NCI-H2029 treated with DMSO at 0.1 percent for 48 hours (cell line): ENCODE measurements around the gene SUSD1.
"Not testable (repeated sequence)": the region's sequence is repeated elsewhere in the genome, so short reads cannot be mapped to it uniquely, and the experiment has no call there.

Experiments used
- DNase-seq: peaks from one replicate; lab custom pipeline; 2025; lab: John Stamatoyannopoulos, UW

SUSD1 gene

DNA sequence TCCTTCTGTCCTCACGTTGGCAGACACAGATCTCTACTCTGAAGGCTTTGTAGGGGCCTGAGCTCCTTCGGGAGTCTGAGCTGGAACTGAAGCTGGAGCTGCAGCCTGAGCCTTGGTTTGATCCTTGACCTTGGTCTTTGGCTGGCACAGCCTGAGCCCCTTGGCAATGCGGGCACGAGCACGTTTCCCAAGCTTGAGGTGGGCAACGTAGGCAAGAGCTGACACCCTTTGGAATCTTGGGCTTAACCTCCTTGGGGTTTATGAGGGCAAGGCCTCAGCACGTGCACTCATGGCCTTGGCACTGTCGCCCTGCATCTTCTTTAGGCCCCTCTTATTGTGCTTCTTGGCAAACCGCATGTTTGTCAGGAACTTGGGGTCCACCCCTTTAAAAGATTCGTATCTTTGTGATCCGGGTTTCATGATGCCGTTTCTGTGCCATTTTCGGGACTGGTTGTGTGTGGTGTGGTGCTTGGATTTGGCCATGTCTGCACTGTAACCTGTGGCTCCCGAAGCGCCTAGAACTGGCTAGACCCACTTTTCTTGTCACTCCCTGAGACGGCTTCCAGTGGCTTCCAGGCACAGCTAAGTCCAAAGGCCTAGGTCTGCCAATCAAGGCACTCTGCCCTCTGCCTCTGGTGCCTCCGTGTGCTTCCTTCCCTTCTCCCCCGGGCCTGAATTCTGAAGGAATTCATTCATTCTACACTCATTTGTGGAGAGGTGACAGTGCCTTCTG is 1.4 kb downstream of the SUSD1 start:
- DNase-seq: no peak

DNA sequence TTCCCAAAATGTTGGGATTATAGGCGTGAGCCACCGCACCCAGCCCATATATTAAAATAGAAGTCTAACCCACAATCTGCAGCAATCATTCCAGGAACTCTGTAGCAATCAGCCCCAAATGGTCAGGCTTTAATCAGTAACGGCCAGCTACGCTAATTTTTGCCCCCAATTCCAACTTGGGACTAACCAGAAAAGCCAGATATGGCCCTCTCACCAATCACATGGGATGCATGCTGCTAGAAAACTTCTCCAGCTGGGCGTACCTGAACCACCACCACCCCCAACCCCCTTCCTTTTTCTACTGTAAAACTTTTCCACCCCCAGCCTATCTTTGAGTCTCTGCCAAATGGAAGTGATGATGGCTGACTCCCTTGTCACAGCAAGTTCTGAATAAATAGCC is 4.1 kb downstream of the SUSD1 start:
- no peak for DNase-seq

DNA sequence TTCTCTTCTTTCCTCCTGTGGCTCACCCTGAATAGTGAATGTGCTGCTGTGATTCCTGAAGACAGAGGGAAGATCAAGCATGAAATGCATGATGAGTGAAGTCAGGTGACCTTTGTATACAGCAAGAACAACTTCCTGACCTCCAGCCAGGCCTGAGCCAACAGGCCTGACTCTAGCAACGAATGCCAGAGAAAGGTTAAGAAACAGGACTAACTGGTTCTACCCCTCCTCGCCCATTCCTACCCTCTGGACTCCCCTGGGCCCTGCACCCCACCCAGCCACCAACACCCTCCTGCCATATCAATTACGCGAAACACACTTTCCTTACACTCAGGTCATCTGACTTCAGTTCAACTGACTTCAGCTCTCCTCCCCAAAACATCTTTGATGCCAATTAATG is 4.9 kb downstream of the SUSD1 start:
- DNase-seq: no peak

DNA sequence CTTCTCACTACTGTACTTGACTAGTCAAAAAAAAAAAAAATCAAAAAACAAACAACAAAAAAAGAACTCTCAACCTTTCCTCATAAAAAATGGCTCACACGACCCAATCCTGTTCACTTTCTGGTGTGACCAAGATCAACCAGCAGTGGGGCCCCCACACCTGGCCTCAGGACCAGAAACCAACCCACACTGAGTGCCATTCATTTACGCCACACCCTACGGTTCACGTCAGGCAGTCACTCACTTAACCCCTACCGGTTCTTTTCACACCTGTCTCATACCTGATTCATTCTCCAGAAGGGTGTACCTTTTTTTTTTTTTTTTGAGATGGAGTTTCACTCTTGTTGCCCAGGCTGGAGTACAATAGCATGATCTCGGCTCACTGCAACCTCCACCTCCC is 5.7 kb downstream of the SUSD1 start:
- DNase-seq: no peak

DNA sequence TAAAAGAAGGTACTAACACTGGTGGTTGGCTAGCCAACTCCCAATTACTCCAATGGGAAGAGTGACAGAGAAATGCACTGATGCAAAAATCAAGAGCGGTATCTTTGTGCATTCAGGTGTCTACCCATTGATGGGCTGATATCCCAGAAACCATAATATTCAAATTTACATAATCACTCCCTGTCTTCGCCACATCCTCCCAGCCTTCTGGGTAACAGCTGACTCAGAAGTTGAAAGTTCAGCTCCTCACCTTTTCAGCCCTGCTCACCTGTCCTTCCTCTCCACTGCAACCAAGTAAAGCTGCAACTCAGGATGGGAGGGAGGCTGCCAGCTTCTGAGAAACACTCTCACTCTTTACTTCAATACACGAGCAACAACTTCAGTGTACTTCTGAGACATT is 6.9 kb downstream of the SUSD1 start:
- DNase-seq: no peak

DNA sequence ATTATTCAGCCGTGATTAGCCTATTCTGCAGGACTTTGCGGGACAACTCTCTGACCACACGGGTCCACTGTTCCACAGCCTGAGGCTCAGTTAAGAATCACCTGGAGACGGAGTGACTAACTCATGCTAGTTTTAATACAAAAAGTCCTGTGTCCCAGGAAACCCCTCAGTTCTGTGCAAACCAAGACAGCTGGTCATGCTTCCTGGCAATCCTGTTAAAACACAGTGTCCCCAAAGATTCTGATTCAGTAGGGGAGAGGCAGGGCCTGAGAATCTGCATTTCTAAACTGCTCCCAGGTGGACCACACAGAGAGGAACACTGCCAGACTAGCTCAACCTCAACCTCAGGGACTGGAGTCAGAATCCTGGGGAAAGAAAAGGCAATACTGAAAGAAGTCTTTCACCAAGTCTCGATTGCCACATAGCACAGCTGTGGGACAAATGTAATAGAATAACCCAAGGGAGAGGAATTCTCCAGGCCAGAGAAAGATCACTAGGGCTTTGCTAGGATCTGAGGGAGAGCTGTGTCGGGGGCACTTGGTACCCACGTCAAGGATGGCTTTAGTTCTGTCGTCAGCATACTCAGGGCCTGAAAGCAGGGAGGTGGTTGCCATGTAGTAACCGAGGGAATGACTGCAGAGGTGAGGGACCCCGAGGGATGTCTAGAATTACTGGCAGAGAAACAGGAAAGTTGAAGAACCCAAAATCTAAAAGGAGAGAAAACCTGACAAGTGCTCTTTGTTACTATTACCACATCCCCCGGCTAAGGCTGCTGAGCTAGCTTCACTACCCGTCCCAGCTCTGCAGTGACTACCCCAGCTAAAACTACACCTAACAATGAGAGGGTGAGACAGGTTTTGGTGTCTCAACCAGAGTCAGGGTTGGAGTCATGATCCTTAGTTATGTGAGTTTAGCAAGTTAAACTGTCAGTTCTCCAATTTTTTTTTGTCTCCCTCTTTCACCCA is 8.6 kb downstream of the SUSD1 start:
- DNase-seq: no peak

DNA sequence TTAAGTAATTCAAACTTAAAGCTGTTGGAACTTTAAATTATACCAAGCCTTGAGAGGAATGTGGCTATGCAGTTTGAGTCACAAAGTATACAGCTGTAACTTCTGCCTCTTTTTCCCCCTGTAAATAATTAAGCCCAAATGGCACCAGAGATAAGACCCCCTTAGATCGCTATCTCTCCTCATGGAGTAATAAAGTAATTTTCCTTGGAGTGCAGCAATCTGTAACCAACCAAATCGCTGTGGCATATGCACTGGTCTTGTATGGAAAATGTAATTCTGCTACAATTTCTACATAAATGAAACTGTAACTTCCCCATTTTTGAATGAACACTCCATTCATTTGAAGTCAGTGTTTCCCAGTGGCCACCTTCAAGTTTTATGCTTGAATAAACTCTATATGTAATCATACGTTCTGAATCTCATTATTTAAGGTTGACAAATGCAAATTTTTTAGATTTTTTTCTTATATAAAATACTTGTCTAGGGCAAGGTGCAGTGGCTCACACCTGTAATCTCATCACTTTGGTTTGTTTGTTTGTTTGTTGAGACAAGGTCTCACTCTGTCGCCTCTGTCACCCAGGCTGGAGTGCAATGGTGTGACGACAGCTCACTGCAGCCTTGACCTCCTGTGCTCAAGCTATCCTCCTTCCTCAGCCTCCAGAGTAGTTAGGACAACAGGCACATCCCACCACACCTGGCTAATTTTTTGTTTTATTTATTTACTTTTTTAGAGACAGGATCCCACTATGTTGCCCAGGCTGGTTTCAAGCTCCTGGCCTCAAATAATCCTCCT is 12.3 kb downstream of the SUSD1 start:
- no peak for DNase-seq

DNA sequence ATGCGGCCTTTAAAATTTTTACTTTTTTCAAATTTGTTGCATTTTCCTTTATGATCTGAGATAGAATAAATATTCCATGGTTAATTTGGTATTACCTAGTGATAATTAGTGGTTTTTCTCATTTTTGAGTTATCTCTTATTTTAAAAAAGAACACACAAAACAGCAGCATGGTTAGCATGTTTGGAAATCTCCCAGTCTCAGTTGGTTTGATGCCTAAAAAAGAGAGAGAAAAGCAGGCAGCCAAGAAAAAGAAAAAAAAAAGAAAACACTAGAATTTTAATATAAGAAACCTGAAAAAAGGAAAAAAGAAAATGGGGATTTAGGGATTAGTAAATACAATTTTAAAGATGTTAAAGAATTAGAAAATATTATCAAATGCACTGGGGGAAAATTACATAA is 15.3 kb downstream of the SUSD1 start:
- DNase-seq: no peak

DNA sequence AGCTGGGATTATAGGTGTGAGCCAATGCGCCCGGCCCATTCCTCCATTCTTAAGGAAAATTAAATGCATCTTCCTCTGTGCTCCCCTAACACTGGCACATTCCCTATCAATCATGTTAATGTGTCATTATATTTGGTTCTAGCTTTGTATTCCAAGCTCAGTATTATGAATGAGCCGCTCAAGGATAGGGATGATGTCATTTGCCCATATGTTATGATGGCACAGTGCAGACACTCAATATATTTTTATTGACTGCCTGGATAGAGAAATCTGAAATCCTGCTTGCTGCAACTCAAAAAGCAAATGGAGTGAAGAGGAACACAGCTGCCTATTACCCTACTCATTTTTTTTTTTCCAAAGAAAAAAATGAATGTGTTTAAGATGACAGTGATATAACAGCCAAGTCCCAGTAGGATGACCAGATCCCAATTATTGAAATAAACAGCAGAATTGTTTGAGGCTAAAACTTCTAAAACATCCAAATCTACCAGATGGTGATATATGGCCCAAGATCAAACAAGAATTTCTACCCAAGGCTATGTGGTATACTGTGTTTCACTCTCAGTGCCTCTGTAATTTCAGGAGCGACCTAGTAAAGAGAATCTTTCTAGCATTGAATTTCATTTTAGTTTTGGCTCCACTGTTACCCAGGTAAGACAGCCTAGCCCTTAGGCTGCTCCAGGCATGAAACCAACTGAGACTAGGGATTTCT is 16.3 kb downstream of the SUSD1 start:
- DNase-seq: no peak

DNA sequence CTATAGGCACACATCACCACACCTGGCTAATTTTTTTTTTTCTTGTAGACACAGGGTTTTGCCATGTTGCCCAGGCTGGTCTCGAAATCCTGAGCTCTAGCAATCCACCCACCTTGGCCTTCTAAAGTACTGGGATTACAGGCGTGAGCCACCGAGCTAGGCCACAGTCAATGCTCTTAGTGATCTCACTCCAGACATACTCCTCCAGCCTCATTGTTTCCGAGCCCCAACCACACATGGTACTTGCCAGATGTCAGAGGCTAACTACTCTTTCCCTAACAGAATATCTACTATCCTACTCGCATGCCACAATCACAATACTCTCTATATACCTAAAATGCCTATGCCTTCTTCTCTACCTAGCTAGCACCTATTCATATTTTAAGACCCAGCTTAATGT is 17.1 kb downstream of the SUSD1 start:
- DNase-seq: no peak

DNA sequence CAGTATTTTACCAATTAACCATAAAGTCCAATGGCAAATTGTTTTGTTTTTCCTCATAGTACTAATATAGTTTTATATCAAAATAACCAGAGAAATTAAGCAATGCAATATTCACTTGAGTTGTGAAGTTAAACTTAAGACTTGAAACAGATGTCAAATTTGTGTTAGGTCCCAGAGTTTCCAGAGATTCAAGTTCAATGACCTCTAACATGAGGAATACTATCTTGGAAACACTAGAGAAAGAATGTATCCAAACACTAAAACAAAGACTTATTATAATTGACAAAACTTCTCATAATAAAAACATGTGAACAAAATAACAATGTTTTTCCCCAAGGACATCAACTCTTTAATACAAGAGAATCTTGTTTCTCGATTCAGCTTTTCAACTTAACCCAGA is 18.0 kb downstream of the SUSD1 start:
- DNase-seq: no peak

DNA sequence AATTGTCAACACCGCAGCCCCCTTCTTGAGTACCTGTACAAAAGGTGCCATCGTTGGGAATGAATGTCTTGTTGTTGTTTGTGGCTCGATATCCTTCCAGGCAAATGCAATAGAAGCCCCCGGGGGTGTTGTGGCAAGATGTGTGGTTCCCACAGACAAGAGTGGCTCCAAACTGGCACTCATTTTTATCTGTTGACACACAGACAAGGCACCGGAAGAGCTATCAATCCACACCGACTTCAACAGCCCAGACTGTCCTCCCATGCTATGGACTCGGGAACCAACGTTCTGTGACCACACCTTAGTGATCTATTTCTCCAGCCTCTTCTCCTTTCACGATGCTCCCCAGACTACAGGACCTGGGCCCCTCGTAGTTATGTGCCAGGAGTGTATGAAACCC is 25.9 kb downstream of the SUSD1 start:
- no peak for DNase-seq

DNA sequence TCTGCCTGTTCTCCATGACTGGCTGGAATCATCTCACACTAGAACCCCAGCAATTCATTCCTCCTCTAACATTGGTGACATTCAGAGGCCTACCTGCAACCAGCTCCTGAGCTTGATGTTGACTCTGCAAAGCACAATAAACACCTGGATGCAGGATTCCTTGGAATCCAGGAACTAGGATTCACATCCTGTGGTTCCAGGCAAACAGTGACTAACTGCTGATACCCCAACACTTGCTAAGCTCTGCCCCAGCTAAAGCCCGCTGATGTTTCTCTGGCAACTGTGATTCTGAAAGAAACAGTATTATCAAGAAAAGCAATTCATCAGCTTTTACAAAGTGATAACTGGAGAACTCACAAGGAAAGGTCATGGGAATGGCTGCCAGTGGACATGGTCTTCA is 29.2 kb downstream of the SUSD1 start:
- DNase-seq: no peak

DNA sequence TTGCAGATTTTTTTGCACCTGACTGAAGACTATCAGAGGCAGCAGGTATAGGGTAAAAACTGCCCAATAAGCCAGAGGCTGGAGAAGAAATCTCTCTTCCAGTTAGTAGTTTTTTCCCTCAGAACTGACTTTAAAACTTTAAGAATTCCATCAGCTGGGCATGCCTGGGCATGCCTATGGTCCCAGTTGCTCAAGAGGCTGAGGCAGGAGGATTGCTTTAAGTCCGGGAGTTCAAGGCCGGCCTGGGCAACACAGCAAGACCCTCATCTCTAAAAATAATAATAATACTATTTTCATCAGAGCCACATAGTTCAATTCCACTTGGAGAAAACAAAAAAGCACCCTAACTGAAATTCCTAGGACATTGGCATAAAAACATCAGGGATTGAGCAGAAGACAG is 30.3 kb downstream of the SUSD1 start:
- no peak for DNase-seq

DNA sequence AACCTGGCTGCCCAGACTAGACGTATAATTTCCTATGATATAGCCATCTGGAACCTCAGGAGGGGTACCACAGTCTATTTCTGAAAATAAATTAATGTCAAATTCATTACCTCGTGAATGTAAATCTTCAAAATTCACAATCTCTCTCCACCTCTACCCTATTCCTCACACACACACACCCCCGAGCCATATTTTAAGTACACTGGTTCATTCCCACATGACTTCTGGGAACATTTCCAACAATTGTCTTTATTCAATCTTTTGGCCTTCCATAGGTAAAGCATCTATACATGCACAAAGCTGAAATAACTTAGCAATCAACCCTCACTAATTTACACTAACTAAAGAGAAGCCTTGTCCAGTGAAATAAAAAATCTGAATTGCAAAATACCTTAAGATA is 32.7 kb downstream of the SUSD1 start:
- no peak for DNase-seq

DNA sequence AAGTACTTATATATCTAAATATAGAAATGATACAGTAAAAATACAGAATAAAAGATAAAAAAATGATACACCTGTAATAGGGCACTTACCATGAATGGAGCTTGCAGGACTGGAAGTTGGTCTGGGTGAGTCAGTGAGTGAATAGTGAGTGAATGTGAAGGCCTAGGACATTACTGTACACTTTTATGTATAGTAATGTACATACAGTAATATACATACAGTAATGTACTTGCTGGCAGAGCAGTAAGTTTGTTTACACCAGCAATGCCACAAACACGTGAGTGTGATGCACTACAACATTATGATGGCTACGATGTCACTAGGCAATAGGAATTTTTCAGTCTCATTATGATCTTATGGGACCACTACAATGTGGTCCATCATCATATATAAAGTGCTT is 34.2 kb downstream of the SUSD1 start:
- no peak for DNase-seq

DNA sequence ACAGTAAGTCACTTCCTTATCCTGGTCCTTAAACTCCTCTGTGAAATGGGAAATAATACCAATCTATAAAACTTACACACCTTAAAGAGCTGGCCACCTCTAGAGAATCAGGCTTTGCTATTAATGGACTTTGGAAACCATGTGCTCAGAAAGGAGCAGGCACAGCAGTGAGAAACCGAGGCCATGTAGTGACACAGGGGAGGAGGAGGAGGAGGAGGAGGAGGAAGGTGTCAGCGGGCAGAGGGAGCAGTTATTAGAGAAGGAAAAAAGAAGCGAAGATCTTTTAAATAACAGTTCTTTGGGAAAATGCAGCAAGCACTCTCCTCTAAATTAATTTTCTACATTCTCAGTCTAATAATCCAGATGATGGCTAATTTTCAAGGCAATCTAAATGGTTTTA is 38.0 kb downstream of the SUSD1 start:
- DNase-seq: no peak

DNA sequence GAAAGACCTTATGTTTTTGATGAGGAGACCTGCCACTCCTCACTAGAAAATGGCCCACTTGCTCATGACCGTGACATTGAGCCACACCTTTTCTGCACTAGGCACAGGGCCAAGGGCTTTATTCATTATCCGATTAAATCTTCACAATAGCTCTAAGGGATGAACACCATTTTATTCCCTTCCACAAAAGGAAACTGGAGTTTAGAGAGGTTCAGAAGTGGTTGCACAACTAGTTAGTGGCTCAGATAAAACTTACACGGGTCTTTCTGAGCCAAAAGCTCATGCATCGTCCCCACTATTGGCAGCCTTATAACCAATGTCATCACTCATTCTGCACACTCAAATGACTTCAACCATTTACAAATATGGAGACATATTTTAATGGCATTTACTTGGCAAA is 39.4 kb downstream of the SUSD1 start:
- DNase-seq: no peak

DNA sequence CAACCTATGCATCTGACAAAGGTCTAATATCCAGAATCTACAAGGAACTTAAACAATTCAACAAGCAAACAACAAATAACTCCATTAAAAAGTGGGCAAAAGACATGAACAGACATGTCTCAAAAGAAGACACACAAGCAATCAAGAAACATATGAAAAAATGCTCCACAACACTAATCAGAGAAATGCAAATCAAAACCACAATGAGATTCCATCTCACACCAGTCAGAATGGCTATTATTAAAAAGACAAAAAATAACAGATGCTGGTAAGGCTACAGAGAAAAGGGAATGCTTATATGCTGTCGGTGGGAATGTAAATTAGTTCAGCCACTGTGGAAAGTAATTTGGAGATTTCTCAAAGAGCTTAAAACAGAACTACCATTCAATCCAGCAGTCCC is 41.3 kb downstream of the SUSD1 start:
- DNase-seq: not testable (repeated sequence)

DNA sequence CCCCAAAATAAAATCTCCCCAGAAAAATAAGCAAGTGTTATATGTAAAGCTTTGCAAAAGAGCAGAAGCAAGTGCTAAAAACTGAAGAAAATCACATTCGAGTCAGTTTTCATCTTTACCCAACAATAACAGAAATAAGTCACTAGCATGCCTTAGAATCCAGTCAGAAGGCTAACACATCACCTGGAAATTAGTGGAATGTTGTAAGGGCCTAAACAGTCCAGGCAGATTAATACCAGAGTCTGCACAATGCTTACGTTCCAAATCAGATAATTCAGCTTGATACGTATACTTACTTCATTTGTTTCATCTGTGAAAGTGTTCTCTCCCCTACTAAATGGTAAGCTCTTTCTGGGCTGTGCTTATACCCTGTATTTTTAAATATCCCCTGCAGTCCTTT is 42.7 kb downstream of the SUSD1 start:
- no peak for DNase-seq

DNA sequence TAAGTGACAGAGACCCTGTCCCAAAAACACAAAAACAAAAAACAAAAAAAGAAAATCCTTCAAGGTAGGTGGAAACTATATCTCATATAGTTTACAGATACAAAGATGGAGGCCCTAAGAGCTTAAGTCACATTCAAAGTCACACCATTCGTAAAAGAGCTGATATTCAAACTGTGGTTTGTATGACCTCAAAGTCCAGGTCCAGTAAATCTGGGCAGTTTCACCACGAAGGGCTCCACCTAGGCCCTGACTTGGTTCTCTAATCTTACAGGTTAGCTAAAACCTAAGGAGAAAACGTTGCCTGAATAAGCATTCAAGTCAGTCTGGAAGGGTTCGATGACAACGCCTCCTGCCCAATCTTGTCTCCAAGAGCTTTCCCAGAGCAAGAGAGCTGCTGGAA is 44.1 kb downstream of the SUSD1 start:
- no peak for DNase-seq

DNA sequence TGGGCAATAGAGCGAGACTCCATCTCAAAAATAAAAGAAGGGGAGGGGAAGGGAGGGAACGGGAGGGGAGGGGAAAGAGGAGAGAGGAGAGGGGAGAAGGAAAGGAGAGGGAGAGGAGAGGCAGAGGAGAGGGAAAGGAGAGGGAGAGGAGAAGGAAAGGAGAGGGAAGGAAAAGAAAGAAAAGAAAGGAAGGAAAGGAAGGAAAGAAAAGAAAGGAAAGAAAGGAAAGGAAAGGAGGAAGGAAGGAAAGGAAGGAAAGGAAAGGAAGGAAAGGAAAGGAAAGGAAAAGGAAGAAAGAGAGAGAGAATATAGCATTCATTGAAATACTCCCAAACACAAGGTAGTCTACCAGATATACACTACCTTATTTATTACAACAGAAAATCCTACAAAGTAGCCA is 44.8 kb downstream of the SUSD1 start:
- no peak for DNase-seq
